GM10266 (cell line): ENCODE results near the gene ITPRID2.

Experiments
- DNase-seq: peaks from one replicate; pipeline ENCODE4 v3.0.0; 2012; ENCODE audit errors: extremely low spot score
- CTCF ChIP-seq: IDR thresholded peaks from 2 replicates; pipeline ENCODE4 v1.5.1; 2012; ENCODE audit warnings: mild to moderate bottlenecking, low read depth; ENCODE audit not compliant: control insufficient read depth, insufficient read depth; ENCODE audit errors: missing control alignments

ITPRID2 gene

GRCh38 chr2:181916726-181917718 is 25.5 kb downstream of the ITPRID2 start:
- no peak for DNase-seq
- no peak for TF ChIP-seq CTCF

GRCh38 chr2:181918188-181918587 is 26.7 kb downstream of the ITPRID2 start:
- DNase-seq, result no peak
- no peak for TF ChIP-seq CTCF

- TF ChIP-seq CTCF, result no peak
- DNase-seq, result no peak
These were observed 31.6 kb downstream of the ITPRID2 start for GRCh38 chr2:181923121-181923520.

GRCh38 chr2:181924336-181924735 is 32.8 kb downstream of the ITPRID2 start:
- TF ChIP-seq CTCF, result no peak
- DNase-seq, result no peak

- DNase-seq, result no peak
- TF ChIP-seq CTCF, result no peak
These were observed 43.2 kb downstream of the ITPRID2 start for GRCh38 chr2:181934694-181935093.

GRCh38 chr2:181937473-181937872 is 45.9 kb downstream of the ITPRID2 start:
- DNase-seq, result no peak
- no peak for TF ChIP-seq CTCF
